Fibroblast of pulmonary artery (primary cell): ENCODE measurements around the gene MAGI3.
"Not testable (repeated sequence)": the region's sequence is repeated elsewhere in the genome, so short reads cannot be mapped to it uniquely, and the experiment has no call there.

Source experiments
- DNase-seq: peaks from one replicate; pipeline ENCODE4 v3.0.0-alpha.2; 2010; ENCODE audit warnings: low read depth
- H3K4me3 ChIP-seq: replicated peaks from 2 replicates; pipeline ENCODE4 v1.5.1; 2011; ENCODE audit warnings: low read depth, mild to moderate bottlenecking, control low read depth, low read length, moderate library complexity
- TF ChIP-seq, protein P1 (sequence below): IDR thresholded peaks from 2 replicates; pipeline ENCODE4 v1.5.1; 2011; ENCODE audit warnings: mild to moderate bottlenecking, control low read depth, low read length, inconsistent platforms; ENCODE audit errors: missing control alignments

MAGI3 gene

DNA sequence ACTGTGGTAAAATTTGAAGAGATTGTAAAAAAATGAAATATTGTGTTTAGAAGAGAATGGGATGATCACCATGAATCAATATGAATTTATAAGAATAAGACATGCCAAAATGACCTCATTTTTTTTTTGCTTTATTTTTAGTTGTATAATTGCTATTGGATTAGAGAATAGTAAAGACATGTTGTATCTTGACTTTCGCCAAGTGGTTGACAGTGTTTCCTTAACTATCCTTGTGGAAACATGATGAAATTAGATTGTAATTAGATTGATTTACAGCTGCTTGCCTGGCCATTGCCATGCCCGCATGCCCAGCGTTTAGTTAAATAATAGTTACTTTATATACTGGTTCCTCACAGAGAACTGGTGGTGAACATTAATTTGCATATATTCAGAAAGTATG lies 154.9 kb downstream of the MAGI3 start:
- TF ChIP-seq, protein P1, sequence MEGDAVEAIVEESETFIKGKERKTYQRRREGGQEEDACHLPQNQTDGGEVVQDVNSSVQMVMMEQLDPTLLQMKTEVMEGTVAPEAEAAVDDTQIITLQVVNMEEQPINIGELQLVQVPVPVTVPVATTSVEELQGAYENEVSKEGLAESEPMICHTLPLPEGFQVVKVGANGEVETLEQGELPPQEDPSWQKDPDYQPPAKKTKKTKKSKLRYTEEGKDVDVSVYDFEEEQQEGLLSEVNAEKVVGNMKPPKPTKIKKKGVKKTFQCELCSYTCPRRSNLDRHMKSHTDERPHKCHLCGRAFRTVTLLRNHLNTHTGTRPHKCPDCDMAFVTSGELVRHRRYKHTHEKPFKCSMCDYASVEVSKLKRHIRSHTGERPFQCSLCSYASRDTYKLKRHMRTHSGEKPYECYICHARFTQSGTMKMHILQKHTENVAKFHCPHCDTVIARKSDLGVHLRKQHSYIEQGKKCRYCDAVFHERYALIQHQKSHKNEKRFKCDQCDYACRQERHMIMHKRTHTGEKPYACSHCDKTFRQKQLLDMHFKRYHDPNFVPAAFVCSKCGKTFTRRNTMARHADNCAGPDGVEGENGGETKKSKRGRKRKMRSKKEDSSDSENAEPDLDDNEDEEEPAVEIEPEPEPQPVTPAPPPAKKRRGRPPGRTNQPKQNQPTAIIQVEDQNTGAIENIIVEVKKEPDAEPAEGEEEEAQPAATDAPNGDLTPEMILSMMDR: no peak
- DNase-seq: no peak
- no peak overlapping the region for H3K4me3 ChIP-seq

DNA sequence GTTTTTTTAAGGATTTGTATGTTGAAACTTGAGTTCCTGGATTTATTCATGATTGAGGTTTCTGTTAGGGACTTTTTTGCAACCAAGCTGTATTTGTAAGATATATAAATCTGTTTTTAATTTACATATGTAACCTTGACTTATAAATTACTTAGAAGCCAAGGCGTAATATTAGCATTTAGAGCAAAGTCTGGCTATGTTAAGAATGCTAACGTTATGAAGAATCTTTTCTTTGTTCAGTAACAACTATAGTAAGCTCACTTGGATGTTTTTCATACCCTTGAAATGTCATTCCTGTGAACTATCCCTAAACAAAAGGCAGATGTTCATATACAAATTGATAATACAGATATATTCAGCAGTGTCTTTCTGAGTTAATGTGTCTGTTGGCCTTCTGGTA lies 155.3 kb downstream of the MAGI3 start:
- DNase-seq: no peak
- H3K4me3 ChIP-seq: no peak overlapping the region
- TF ChIP-seq, protein P1: no peak

DNA sequence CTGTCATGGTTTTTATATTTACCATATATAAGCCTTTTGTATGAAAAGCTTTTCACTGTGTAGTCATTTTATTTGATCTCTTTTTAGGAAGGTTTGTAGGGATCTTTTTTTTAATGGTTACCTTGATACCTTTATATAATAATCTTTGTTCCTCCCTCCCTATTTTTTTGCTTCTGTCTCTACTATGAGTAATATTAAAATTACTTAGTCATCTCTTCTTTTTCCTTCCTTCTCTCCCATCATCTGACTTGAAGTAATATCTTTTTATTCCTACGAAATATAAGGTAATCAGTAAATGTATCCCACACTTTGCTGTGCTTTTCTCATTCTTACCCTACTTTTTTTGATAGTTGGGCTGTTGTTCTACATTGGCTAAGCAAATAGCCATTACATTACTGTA lies 161.4 kb downstream of the MAGI3 start:
- no peak for DNase-seq
- TF ChIP-seq, protein P1: no peak

DNA sequence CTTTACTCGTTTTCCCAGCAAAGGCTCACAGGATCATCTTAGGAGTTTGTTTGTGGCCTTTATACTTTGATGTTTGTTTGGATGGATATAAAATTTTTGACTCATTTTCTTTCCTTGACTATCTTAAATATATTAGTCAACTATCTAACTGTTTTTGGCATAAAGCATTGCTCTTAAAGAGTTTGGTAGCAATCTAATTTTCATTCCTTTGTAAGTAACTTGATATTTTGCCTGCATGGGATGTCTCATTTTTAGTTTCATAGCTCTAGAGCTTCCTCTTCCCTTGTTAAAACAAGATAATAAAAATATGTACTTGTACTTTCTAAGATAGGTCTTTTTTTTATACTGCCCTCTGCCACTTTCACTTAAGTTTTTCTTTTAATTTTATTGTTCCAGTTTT lies 161.9 kb downstream of the MAGI3 start:
- TF ChIP-seq, protein P1: no peak
- peak; percentile 17 for DNase-seq
- no peak overlapping the region for H3K4me3 ChIP-seq

More for the DNA sequence above, 161.4 kb downstream of the MAGI3 start:
- no peak overlapping the region for H3K4me3 ChIP-seq

DNA sequence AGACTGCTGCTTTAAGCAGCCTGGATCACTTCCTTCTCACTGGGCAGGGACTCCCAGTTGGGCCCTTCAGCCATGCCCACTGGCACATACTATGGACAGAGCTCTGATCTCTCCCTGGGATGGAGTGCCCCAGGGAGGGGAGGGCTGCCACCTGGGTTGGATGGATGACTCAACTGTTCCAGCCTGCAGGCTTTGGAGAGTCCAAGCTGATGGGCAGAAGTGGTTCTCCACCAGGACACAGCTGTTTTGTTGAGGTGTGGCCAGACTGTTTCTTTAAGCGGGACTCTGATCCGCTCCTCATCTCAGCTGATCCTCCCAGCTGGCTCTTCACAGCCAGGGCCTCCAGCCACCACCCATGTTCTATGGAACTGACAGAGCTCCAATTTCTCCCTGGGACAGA lies 166.9 kb downstream of the MAGI3 start:
- H3K4me3 ChIP-seq: no peak overlapping the region
- no peak for DNase-seq
- TF ChIP-seq, protein P1: no peak

DNA sequence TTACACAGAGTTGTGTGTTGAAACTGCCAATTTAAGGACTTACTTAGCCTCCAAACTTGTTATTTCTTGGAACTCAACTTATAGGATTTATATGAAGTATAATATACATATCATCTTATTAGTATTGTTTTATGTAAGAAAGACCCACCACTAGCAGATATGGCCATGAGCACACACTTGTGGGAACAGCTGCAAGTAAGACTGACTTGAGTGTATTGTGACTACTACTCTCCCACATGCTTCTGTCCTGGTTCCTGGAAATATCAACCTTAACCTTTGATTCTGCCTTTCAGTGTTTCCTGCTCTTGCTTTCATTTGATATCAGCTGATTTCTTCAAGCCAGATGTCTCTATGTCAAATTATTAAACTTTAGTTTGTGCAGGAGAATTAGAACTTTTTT lies 175.3 kb downstream of the MAGI3 start:
- TF ChIP-seq, protein P1: no peak
- DNase-seq: peak; percentile 8
- H3K4me3 ChIP-seq: no peak overlapping the region

DNA sequence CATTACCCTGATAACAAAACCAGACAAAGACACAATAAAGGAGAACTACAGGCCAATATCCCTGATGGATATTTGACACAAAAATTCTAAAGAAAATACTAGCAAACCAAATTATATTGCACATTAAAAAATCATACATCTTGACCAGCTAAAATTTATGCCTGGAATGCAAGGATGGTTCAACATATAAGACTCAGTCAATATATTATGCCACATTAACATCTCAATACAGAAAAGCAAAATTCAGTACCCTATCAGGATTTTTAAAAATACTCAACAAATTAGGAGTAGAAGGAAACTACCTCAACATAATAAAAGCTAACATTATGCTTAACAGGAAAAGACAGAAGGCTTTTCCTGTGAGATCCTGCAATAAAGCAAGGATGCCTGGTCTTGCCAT lies 177.1 kb downstream of the MAGI3 start:
- no peak for DNase-seq
- no peak overlapping the region for H3K4me3 ChIP-seq
- TF ChIP-seq, protein P1: no peak

DNA sequence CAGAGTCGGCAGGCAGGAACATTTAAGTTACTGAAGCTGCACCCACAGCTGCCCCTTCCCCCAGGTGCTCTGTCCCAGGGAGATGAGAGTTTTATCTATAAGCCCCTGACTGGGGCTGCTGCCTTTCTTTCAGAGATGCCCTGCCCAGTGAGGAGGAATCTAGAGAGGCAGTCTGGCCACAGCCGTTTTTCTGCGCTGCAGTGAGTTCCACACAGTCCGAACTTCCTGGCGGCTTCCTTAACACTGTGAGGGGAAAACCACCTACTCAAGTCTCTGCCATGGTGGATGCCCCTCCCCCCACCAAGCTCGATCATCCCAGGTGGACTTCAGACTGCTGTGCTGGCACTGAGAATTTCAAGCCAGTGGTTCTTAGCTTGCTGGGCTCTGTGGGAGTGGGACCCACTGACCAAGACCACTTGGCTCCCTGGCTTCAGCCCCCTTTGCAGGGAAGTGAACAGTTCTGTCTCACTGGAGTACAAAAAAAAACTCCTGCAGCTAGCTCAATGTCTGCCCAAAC lies 185.5 kb downstream of the MAGI3 start:
- not testable (repeated sequence) for H3K4me3 ChIP-seq, DNase-seq
